Hematopoietic multipotent progenitor cell treated with erythropoietin and hydrocortisone succinate and interleukin-3 and kit ligand, for 8 days (in vitro differentiated cells): ENCODE results near the gene CENPF.

Experiments used
- DNase-seq: peaks from one replicate; pipeline ENCODE4 v3.0.0-alpha.2; 2015

Gene CENPF

GRCh38 chr1:214621236-214621635 is 18.2 kb downstream of the CENPF start:
- no peak for DNase-seq

- DNase-seq = no peak
Observed at GRCh38 chr1:214623430-214623829, 20.4 kb downstream of the CENPF start.

DNA sequence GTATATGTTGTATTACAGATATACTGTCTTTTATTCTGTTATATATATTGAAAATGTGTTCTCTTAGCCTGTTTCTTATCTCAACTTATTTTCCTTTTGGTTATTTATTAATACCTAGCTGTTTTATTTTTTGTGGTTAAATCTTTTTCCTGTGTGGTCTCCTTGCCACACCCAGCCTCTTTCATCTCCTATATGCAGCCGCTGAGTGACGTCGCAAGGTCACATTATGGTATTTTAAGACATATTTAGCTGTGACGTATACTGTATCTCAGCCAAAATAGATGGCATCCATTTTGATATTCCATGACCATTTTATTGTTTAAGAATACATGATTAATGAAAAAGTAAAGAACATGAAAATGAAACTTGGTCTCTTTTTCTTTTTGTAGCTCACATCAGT is 29.1 kb downstream of the CENPF start:
- DNase-seq = no peak

GRCh38 chr1:214633686-214634085 is 30.7 kb downstream of the CENPF start:
- no peak for DNase-seq

- DNase-seq = no peak
Observed at GRCh38 chr1:214634267-214634666, 31.3 kb downstream of the CENPF start.

GRCh38 chr1:214635086-214635485 is 32.1 kb downstream of the CENPF start:
- DNase-seq = no peak

- no peak for DNase-seq
Observed at GRCh38 chr1:214635506-214635905, 32.5 kb downstream of the CENPF start.

GRCh38 chr1:214636436-214636835 is 33.4 kb downstream of the CENPF start:
- DNase-seq = no peak

GRCh38 chr1:214637125-214637524 is 34.1 kb downstream of the CENPF start:
- DNase-seq = no peak

GRCh38 chr1:214637722-214638458 is 34.9 kb downstream of the CENPF start:
- peak; percentile 49 for DNase-seq

DNA sequence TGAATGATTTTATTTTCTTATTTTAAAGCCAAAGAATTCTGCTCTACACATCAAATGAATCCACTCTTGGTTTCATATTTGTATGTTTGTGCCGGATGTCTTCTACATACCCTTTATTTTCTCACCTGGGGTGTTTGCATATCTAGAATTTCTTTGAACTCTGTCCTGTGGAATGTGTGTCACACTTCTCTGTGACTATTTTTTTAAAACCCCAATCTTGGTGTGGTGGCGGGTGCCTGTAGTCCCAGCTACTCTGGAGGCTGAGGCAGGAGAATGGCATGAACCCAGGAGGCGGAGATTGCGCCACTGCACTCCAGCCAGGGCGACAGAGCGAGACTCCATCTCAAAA is 35.4 kb downstream of the CENPF start:
- no peak for DNase-seq

DNA sequence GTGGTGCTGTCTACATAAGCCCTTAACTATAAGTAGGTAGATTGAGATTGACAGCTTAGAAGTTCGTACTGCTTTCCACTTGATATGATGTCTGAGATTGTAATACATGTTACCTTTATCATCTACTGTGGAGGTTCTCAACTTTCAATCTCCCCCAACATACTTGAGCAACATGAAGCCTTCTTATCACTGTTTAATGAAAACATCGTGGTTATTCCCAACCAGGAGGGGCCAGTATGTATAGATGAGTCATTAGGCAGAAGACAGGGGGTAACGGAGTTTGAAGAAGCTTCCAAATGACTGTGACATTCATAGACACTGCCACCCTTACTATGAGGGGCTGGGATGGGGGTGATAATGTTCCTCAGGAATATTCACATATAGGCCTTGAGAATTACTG is 36.0 kb downstream of the CENPF start:
- DNase-seq = no peak

DNA sequence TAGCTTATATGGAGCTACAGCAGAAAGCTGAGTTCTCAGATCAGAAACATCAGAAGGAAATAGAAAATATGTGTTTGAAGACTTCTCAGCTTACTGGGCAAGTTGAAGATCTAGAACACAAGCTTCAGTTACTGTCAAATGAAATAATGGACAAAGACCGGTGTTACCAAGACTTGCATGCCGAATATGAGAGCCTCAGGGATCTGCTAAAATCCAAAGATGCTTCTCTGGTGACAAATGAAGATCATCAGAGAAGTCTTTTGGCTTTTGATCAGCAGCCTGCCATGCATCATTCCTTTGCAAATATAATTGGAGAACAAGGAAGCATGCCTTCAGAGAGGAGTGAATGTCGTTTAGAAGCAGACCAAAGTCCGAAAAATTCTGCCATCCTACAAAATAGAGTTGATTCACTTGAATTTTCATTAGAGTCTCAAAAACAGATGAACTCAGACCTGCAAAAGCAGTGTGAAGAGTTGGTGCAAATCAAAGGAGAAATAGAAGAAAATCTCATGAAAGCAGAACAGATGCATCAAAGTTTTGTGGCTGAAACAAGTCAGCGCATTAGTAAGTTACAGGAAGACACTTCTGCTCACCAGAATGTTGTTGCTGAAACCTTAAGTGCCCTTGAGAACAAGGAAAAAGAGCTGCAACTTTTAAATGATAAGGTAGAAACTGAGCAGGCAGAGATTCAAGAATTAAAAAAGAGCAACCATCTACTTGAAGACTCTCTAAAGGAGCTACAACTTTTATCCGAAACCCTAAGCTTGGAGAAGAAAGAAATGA is 37.6 kb downstream of the CENPF start:
- DNase-seq = no peak

DNA sequence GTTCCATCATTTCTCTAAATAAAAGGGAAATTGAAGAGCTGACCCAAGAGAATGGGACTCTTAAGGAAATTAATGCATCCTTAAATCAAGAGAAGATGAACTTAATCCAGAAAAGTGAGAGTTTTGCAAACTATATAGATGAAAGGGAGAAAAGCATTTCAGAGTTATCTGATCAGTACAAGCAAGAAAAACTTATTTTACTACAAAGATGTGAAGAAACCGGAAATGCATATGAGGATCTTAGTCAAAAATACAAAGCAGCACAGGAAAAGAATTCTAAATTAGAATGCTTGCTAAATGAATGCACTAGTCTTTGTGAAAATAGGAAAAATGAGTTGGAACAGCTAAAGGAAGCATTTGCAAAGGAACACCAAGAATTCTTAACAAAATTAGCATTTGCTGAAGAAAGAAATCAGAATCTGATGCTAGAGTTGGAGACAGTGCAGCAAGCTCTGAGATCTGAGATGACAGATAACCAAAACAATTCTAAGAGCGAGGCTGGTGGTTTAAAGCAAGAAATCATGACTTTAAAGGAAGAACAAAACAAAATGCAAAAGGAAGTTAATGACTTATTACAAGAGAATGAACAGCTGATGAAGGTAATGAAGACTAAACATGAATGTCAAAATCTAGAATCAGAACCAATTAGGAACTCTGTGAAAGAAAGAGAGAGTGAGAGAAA is 38.4 kb downstream of the CENPF start:
- DNase-seq = no peak

DNA sequence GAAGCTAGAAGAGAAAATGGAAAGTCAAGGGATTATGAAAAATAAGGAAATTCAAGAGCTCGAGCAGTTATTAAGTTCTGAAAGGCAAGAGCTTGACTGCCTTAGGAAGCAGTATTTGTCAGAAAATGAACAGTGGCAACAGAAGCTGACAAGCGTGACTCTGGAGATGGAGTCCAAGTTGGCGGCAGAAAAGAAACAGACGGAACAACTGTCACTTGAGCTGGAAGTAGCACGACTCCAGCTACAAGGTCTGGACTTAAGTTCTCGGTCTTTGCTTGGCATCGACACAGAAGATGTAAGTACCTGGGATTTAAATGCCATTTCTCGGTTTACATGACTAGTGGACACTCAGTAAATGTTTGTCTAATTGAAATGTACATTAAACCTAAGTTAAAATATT is 40.0 kb downstream of the CENPF start:
- no peak for DNase-seq

- DNase-seq = no peak
Observed at GRCh38 chr1:214645712-214646111, 42.7 kb downstream of the CENPF start.

GRCh38 chr1:214648801-214649200 is 45.8 kb downstream of the CENPF start:
- no peak for DNase-seq

DNA sequence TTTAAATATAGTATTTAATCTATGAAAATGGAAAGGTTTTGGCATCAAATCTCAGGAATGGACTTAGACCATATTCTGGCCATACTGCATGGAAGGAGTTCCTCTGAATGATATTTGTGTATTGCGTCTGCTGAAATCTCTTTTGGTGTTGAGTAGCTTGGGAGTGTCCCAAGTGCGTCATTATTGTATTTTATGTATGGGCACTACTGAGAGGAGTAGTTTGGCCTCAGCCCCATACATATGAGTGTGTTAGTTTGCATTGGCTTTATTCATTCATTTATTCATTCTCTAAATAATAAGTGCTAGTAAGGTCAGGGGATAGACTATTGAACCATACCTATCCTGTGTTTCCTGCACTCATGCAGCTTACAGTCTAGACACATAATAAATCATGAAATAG is 46.6 kb downstream of the CENPF start:
- no peak for DNase-seq

DNA sequence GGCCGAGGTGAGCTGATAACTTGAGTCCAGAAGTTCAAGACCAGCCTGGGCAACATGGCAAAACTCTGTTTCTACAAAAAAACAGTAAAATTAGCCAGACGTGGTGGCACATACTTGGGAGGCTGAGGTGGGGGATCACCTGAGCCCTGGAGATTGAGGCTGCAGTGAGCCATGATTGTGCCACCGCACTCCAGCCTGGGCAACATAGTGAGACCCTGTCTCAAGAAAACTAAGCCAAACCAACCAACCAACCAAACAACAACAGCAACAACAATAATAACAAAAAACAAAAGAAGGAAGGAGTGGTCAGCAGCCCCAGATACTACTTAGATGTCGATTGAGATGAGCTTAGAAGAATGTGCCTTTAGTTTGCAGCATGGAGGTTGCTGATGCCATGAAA is 47.7 kb downstream of the CENPF start:
- DNase-seq = no peak

GRCh38 chr1:214657299-214657698 is 54.3 kb downstream of the CENPF start:
- DNase-seq = no peak

DNA sequence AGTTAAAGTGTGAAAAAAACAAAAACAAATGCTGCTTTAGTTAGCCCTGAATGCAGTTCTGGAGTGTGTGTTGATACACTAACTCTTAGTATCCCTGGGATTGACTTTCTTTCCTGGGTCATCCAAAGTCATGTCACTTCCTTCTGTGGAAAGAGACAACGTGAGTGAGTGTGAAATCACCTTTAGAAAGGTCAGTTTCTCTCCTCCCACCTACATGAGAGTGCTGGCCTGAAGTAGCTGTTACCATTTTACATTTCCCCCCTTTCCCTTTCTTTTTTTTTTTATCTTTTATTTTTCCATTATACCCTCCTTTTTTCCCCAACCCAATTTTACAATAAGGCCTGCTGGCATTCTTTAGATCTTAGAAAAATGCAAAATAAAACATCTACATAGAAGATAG is 55.2 kb downstream of the CENPF start:
- no peak for DNase-seq

DNA sequence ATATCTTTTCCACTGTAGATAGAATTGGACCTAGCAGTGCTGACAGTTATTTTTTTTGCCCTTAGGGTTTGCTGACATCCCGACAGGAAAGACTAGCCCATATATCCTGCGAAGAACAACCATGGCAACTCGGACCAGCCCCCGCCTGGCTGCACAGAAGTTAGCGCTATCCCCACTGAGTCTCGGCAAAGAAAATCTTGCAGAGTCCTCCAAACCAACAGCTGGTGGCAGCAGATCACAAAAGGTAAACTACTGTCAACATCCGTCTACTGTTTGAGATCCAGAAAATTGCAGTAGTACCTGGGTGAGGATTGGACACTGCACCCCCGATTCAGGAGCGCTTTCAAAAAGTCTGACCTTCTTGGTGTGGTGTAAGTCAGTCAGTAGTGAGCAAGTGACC is 55.8 kb downstream of the CENPF start:
- no peak for DNase-seq

DNA sequence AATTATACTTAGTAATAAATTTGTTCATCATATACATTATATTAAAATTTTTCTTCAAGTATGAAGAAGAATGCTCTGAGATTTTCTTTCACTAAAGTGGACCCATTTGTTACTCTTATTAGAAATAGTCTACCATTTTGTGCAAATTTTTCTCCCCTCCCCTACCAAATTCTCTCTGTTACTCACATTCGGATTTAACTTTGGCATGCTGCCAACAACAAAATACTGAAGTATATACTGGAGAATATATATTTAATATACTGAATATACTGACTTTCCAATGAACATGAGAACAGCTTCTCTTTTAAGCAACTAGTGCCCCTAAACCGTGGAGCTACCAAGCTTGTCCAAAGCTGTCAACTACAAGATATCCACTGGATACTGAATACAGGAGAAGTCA is 57.2 kb downstream of the CENPF start:
- no peak for DNase-seq

DNA sequence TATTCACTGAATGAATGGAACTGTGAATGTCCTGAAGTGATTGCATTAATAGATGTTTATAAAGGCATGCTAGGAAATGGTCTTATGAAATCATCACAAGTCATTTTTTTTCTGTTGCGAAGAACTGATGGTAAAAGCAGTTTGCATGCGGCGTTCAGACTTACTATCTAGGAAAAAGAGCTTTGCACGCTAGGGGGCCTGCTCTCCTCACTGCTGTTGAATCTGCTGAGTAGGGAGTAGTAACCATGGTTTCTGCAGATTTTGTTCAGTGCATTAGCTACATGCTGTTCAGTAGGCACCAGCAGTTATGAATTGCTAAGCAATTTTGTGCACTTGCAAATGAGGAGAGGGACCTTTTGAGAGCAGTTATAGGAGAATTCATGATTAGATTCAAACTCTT is 57.9 kb downstream of the CENPF start:
- DNase-seq = no peak
